ENCODE results near the gene RAI2.
"Not testable (repeated sequence)": the region's sequence is repeated elsewhere in the genome, so short reads cannot be mapped to it uniquely, and the experiment has no call there.

Gene RAI2

DNA sequence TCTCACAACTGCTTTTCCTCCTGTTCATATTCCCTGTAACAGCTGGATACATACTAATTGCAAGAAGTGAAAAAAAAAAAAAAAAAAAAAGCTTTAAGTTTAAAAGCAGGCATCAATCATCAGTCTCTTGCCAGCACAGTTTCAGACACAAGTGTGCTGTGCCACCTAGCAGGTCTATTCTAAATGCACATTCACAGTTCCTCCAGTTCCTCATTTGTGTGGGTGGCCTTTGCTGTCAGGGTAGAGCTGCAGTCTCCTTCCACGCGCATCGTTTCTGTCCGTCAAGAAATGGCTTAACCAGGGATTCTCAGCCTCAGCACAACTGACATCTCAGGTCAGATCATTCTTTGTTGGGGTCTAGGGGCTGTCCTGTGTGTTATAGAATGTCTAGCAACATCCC, 62.2 kb downstream of the RAI2 start:
- no peak for DNase-seq (ENCODE audit: low read depth)
- TF ChIP-seq, protein P1, sequence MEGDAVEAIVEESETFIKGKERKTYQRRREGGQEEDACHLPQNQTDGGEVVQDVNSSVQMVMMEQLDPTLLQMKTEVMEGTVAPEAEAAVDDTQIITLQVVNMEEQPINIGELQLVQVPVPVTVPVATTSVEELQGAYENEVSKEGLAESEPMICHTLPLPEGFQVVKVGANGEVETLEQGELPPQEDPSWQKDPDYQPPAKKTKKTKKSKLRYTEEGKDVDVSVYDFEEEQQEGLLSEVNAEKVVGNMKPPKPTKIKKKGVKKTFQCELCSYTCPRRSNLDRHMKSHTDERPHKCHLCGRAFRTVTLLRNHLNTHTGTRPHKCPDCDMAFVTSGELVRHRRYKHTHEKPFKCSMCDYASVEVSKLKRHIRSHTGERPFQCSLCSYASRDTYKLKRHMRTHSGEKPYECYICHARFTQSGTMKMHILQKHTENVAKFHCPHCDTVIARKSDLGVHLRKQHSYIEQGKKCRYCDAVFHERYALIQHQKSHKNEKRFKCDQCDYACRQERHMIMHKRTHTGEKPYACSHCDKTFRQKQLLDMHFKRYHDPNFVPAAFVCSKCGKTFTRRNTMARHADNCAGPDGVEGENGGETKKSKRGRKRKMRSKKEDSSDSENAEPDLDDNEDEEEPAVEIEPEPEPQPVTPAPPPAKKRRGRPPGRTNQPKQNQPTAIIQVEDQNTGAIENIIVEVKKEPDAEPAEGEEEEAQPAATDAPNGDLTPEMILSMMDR (IDR thresholded peaks at IDR 0.05; ENCODE audit: control insufficient read depth, extremely low read depth, insufficient read depth), result no peak
- H3K4me3 ChIP-seq (ENCODE audit: low read depth, low read length), result no peak overlapping the region

DNA sequence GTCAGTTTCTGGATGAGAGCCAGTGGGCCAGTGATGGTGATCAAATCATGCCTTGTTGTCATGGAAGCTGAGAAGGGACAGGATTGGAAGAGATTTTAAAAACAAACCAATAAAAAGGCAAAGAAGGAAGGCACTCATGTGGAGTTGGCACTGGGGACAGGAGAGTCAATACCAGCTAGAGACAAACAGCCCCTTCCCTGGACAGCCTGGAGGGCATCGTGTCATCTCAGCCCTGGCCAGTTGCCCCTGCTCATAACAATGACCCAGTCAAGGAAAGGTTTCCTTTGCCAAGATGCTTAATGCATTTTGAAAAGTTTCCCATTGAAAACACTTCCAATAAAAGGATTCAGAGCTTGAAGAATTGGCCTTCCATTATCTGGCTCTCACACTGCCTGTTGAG, 68.3 kb downstream of the RAI2 start:
- peak; percentile 90 for DNase-seq (ENCODE audit: low read depth)
- TF ChIP-seq, protein P1 (IDR thresholded peaks at IDR 0.05; ENCODE audit: control insufficient read depth, extremely low read depth, insufficient read depth), result no peak
- H3K4me3 ChIP-seq (ENCODE audit: low read depth, low read length), result no peak overlapping the region

DNA sequence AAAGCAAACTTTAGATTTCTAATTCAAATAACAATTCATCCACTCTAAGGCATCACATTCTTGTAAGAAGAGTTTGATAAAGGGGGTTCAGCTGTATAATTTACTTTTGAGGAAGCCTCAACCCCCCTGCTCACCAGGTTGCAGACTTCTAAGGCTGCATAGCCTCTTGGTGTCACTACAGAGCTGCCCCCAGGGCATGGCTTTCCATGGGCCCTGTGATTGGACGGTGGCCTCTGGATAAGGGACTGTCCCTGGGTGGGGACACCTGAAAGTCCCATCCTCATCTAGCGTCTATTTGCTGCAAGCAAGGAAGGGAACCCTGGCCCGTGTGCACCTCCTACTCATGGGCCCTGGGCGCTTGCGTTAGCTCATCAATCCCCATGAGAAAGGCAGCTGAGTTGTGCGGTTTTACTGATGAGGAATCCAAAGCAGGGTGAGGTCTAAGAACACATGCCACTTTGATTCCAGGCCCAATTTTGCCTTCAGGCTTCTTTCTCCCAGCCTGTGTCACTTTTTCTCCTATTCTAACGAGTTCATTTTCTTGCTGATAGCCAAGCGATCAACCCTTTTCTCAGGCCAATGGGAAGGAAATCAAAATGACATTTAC, 72.0 kb downstream of the RAI2 start:
- DNase-seq (ENCODE audit: low read depth), result no peak
- H3K4me3 ChIP-seq (ENCODE audit: low read depth, low read length), result no peak overlapping the region
- TF ChIP-seq, protein P1 (IDR thresholded peaks at IDR 0.05; ENCODE audit: control insufficient read depth, extremely low read depth, insufficient read depth), result no peak

DNA sequence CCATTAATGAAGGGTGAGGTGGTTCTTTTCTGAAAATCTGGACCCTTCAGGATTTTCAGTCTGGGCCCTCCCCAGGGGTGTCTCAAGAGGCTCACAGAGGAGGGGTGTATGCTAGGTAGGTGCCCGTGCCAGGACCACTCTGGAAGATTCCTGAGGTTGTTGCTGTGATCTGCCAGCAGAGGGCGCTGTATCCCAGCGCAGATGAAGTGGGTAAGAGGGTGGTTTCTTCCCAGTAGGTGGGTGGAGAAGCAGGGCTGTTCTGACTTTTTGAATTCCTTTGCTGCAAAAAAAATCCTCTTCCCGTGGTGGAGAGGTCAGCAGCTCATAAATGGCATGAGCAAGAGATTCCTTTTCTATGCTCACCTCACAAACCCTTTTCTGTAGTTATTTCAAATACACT, 72.7 kb downstream of the RAI2 start:
- DNase-seq (ENCODE audit: low read depth), result no peak
- TF ChIP-seq, protein P1 (IDR thresholded peaks at IDR 0.05; ENCODE audit: control insufficient read depth, extremely low read depth, insufficient read depth), result peak; percentile 68
- H3K4me3 ChIP-seq (ENCODE audit: low read depth, low read length), result no peak overlapping the region

DNA sequence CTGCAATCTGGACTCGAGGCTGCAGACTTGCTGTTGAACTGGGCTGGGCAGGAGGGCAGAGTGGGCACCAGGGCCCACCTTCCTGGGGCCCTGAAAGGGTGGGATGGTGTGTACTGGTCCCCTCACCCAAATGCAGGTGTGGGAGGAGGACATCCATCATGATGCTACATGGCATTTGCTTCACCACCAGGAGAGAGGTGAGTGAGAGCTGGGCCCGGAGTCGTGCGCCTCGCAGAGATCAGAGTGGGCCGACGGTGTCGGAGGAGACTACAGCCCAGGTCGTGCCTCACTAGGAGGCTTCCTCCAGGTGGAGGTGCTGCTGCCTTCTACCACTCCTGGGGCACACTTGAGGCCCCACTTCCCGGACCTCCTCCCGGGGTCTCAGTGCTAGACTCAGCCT, 73.5 kb downstream of the RAI2 start:
- no peak overlapping the region for H3K4me3 ChIP-seq (ENCODE audit: low read depth, low read length)
- DNase-seq (ENCODE audit: low read depth), result no peak
- TF ChIP-seq, protein P1 (IDR thresholded peaks at IDR 0.05; ENCODE audit: control insufficient read depth, extremely low read depth, insufficient read depth), result no peak

DNA sequence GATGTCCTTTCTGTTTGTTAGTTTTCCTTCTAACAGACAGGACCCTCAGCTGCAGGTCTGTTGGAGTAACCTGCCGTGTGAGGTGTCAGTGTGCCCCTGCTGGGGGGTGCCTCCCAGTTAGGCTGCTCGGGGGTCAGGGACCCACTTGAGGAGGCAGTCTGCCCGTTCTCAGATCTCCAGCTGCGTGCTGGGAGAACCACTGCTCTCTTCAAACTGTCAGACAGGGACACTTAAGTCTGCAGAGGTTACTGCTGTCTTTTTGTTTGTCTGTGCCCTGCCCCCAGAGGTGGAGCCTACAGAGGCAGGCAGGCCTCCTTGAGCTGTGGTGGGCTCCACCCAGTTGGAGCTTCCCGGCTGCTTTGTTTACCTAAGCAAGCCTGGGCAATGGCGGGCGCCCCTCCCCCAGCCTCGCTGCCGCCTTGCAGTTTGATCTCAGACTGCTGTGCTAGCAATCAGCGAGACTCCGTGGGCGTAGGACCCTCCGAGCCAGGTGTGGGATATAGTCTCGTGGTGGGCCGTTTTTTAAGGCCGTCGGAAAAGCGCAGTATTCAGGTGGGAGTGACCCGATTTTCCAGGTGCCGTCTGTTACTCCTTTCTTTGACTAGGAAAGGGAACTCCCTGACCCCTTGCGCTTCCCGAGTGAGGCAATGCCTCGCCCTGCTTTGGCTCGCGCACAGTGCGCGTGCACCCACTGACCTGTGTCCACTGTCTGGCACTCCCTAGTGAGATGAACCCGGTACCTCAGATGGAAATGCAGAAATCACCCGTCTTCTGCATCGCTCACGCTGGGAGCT, 74.3 kb downstream of the RAI2 start:
- H3K4me3 ChIP-seq (ENCODE audit: low read depth, low read length); DNase-seq (ENCODE audit: low read depth): not testable (repeated sequence)

DNA sequence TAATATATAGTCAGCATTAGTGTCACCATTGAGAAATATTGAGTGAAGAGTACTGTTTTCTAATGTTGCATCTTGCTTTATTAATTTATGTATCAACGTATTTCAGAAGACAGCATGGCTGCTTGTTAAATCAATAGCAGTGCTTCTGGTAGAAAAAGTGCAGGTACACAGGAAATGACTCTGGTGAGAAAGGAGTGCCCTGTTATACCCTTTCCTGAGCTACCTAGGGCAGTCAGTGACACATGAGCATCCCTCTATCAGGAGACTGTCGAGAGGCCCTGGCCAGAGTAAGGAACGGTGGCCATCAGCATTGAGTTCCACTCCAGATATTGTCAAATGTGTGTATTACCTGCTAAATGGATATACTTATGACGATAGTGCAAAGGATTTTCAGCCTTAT, 81.7 kb downstream of the RAI2 start:
- H3K4me3 ChIP-seq (ENCODE audit: low read depth, low read length), result no peak overlapping the region
- TF ChIP-seq, protein P1 (IDR thresholded peaks at IDR 0.05; ENCODE audit: control insufficient read depth, extremely low read depth, insufficient read depth), result no peak
- DNase-seq (ENCODE audit: low read depth), result no peak

Measured in LNCaP clone FGC (cell line).